Esophagus squamous epithelium (tissue), 5 donors: Measurements from ENCODE around the gene OR7A10. TPM values are rescaled to one million over a fixed set of nuclear protein-coding genes. Genes with fewer than 3 reads are reported as not detected.

ENCODE experiments used
- DNase-seq: peaks from one replicate; lab custom pipeline; 2025; lab: John Stamatoyannopoulos, UW
- H3K27ac ChIP-seq, 4 donors: fragments of 200-600 bp; sonication (generic); one replicate each; pipeline ENCODE4 v1.5.1; 2016 to 2019; ENCODE audit warnings: mild to moderate bottlenecking in 1 of 4
- H3K27me3 ChIP-seq, 4 donors: fragments of 200-600 bp; sonication (generic); 1 replicate in 3 of 4; 2 replicates in 1 of 4; pipeline versions ENCODE4 v1.5.1 to v1.6.0; 2017 to 2021; ENCODE audit warnings: antibody characterized with exemption in 1 of 4
- H3K36me3 ChIP-seq, 3 donors: fragments of 200-600 bp; sonication (generic); one replicate each; pipeline ENCODE4 v1.5.1; 2016 to 2019
- H3K4me1 ChIP-seq, 3 donors: fragments of 200-600 bp; sonication (generic); one replicate each; pipeline ENCODE4 v1.5.1; 2017 to 2019
- H3K4me3 ChIP-seq, 4 donors: fragments of 200-600 bp; sonication (generic); 1 replicate in 3 of 4; 2 replicates in 1 of 4; pipeline ENCODE4 v1.5.1; 2016 to 2019; ENCODE audit warnings: mild to moderate bottlenecking in 2 of 4, moderate library complexity in 1 of 4
- H3K9me3 ChIP-seq, 3 donors: fragments of 200-600 bp; sonication (generic); one replicate each; pipeline ENCODE4 v1.5.1; 2016 to 2019
- CTCF ChIP-seq, 6 experiments: fragments of 450-650 bp in 4 of 6; fragments of 200-600 bp in 2 of 6; sonication (generic) in 2 of 6; IDR thresholded peaks; one replicate each; pipeline ENCODE4 v1.5.1; 2016 to 2019; ENCODE audit warnings: antibody characterized with exemption in 6 of 6, mild to moderate bottlenecking in 4 of 6, moderate library complexity in 4 of 6
- POLR2A ChIP-seq, 4 donors: fragments of 450-650 bp; IDR thresholded peaks; one replicate each; pipeline ENCODE4 v1.6.1; 2017; ENCODE audit warnings: antibody characterized with exemption in 4 of 4, mild to moderate bottlenecking in 4 of 4, moderate library complexity in 3 of 4
- WGBS, 2 donors: methylation state at CpG; one replicate each; pipeline ENCODE4 v1.1.5; 2018; 5-methylcytosine and 5-hydroxymethylcytosine counted together
- intact Hi-C: fragments of 100-400 bp; cut with DNase I; formaldehyde crosslinking; loops from one replicate; pipeline ENCODE4 v1.15.0; 2022
- total RNA-seq, 4 donors: library from RNA; depleted of rRNA; stranded (reverse); fragments of >200 nt; gene quantifications; one replicate each; pipeline ENCODE4 v1.1.0, GENCODE V29; 2016
- donor health status: DM: yes; HTN: yes; CAD: no.

Gene OR7A10
- not detected for total RNA-seq

- TF ChIP-seq POLR2A (IDR thresholded peaks at IDR 0.05) (no peak), CTCF (IDR thresholded peaks at IDR 0.05) (no peak)
These were observed at the start of gene OR7A10 for GRCh38 chr19:14848822-14849221. TSS of gene OR7A10 (minus strand) at chr19:14848922. CDS start at chr19:14841877, 7,045 bp downstream.

GRCh38 chr19:14890643-14891379 lies 42.1 kb upstream of the OR7A10 start:
- no peak overlapping the region for H3K27ac ChIP-seq
- intact Hi-C loops: no loop called here
- H3K9me3 ChIP-seq: no peaks in the 10 kb centered on the region
- H3K27me3 ChIP-seq: peaks cover 0 to 32% (median 0%) of the 10 kb centered on the region in 4 donors
- no peak for DNase-seq
- H3K4me3 ChIP-seq: no peak overlapping the region
- WGBS, 2 donors: 42 to 51% methylated on average over 7 to 10 of the region's 10 CpGs
- peaks cover 0 to 6% (median 5%) of the 10 kb centered on the region in 3 donors for H3K4me1 ChIP-seq
- TF ChIP-seq CTCF (IDR thresholded peaks at IDR 0.05): no peak
- no peak for TF ChIP-seq POLR2A (IDR thresholded peaks at IDR 0.05)
- H3K36me3 ChIP-seq: no peaks in the 10 kb centered on the region

More at GRCh38 chr19:14848822-14849221, at the start of gene OR7A10:
- Histone ChIP-seq H3K4me3 (no peak within 1 kb of the TSS), H3K36me3 (no peaks in the 10 kb centered on the region), H3K27ac (no peak within 1 kb of the TSS), H3K27me3 (peaks cover 0 to 35% (median 0%) of the 10 kb centered on the region in 4 donors), H3K9me3 (no peaks in the 10 kb centered on the region), H3K4me1 (no peaks in the 10 kb centered on the region)
- intact Hi-C loops: no loop called here
- no peak for DNase-seq
- 70 to 76% methylated on average over 5 of the region's 5 CpGs for WGBS, 2 donors

- H3K4me3 ChIP-seq: no peak overlapping the region
- TF ChIP-seq CTCF (IDR thresholded peaks at IDR 0.05): no peak
- no peak for TF ChIP-seq POLR2A (IDR thresholded peaks at IDR 0.05)
- WGBS, 2 donors: 71 to 74% methylated on average over 3 of the region's 3 CpGs
- H3K36me3 ChIP-seq: no peaks in the 10 kb centered on the region
- peaks cover 0 to 30% (median 0%) of the 10 kb centered on the region in 4 donors for H3K27me3 ChIP-seq
- intact Hi-C loops: loop anchor here (10.0 kb wide), 1 partner anchor 315 kb away; the partner anchor contains the start of gene NDUFB7
- no peaks in the 10 kb centered on the region for H3K9me3 ChIP-seq
- DNase-seq: no peak
- peaks cover 0 to 6% (median 5%) of the 10 kb centered on the region in 3 donors for H3K4me1 ChIP-seq
- no peak overlapping the region for H3K27ac ChIP-seq
These were observed 41.4 kb upstream of the OR7A10 start for GRCh38 chr19:14889994-14890642.

GRCh38 chr19:14886032-14886431 lies 37.3 kb upstream of the OR7A10 start, which contains the start of gene OR7A17:
TSS of gene OR7A17 (minus strand) at chr19:14886132. CDS start at chr19:14881355, 4,777 bp downstream.
- Histone ChIP-seq H3K36me3 (no peaks in the 10 kb centered on the region), H3K27me3 (peaks cover 0 to 13% (median 0%) of the 10 kb centered on the region in 4 donors), H3K4me1 (peaks cover 0 to 6% (median 5%) of the 10 kb centered on the region in 3 donors), H3K27ac (no peak within 1 kb of the TSS), H3K4me3 (no peak within 1 kb of the TSS), H3K9me3 (no peaks in the 10 kb centered on the region)
- intact Hi-C loops: loop anchor here (10.0 kb wide), 1 partner anchor 311 kb away; the partner anchor contains the start of gene NDUFB7
- WGBS, 2 donors: 62 to 72% methylated on average over 4 of the region's 4 CpGs
- TF ChIP-seq CTCF (IDR thresholded peaks at IDR 0.05) (no peak), POLR2A (IDR thresholded peaks at IDR 0.05) (no peak)
- DNase-seq: no peak
